Gastrocnemius medialis (tissue), 4 donors: ENCODE data around the gene C11orf21.

Experiments
- CTCF ChIP-seq, 5 experiments: fragments of 450-650 bp in 3 of 5; fragments of 200-600 bp in 2 of 5; sonication (generic) in 2 of 5; IDR thresholded peaks in 4 of 5; conservative IDR thresholded peaks in 1 of 5; 1 replicate in 4 of 5; 2 replicates in 1 of 5; pipeline ENCODE4 v1.5.1; 2016 to 2019; ENCODE audit warnings: antibody characterized with exemption in 5 of 5, mild to moderate bottlenecking in 3 of 5, moderate library complexity in 3 of 5
- POLR2A ChIP-seq, 2 donors: fragments of 450-650 bp; IDR thresholded peaks; one replicate each; pipeline ENCODE4 v1.6.1; 2017; ENCODE audit warnings: antibody characterized with exemption in 2 of 2, mild to moderate bottlenecking in 2 of 2, moderate library complexity in 2 of 2

GRCh38 chr11:2303627-2304505 is 2.1 kb upstream of the C11orf21 start:
- TF ChIP-seq CTCF (IDR thresholded peaks at IDR 0.05 in 4 of 5, conservative IDR thresholded peaks at IDR 0.05 in 1 of 5) (no peak), POLR2A (IDR thresholded peaks at IDR 0.05) (no peak)
